ENCODE results near the gene FPR3. TPM values are rescaled to one million over a fixed set of nuclear protein-coding genes. Genes with fewer than 3 reads are reported as not detected.

FPR3 gene
- total and polyA plus RNA-seq, 2 donors (not counting 3 experiments of a cell fraction or from before 2014, with no cell fraction given) = not detected

DNA sequence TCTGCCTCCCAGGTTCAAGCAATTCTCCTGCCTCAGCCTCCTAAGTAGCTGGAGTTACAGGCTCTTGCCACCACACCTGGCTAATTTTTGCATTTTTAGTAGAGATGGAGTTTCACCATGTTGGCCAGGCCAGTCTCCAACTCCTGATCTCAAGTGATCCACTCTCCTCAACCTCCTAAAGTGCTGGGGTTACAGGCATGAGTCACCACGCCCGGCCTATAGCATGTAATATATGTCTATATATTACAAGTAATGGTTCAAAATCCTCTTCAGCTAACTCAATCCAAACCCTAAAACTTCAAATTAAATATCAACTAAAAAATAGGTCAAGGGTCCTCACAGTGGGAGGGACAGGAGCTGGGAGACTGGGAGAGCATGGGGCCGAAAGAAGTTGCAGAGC lies 28.0 kb downstream of the FPR3 start:
- dilution Hi-C loops (cut with MboI; ENCODE audit: extremely low pct_ligation_motif_present, low sequenced_read_pairs) = no loop called here
- no TSS peak for BruUV-seq (replicated peaks)
- H3K4me2 ChIP-seq (ENCODE audit: insufficient read depth, low read length) = no peak overlapping the region
- H3K9ac ChIP-seq (replicated peaks; ENCODE audit: extremely low read depth, insufficient read depth, low read length) = no peak overlapping the region
- no peak overlapping the region for H2AFZ ChIP-seq (ENCODE audit: low read depth, low read length)
- POLR2A ChIA-PET = no interaction called here
- H3K27me3 ChIP-seq (ENCODE audit: control insufficient read depth in 2 of 2, insufficient read depth in 2 of 2, low read length in 2 of 2) = no peaks in the 10 kb centered on the region
- no peak for TF ChIP-seq GATA2 (IDR thresholded peaks at IDR 0.05; ENCODE audit: insufficient read depth, insufficient read length, low read depth, low read length)
- no peak for TF ChIP-seq POLR2AphosphoS5 (IDR thresholded peaks at IDR 0.05; ENCODE audit: insufficient read depth, low read depth, low read length)
- TF ChIP-seq JUN (IDR thresholded peaks at IDR 0.05; ENCODE audit: borderline replicate concordance, insufficient read depth, insufficient read length, low read depth) = no peak
- TF ChIP-seq EZH2 (IDR thresholded peaks at IDR 0.05; ENCODE audit: borderline replicate concordance, low read depth, low read length, severe bottlenecking) = no peak
- no peak for TF ChIP-seq POLR2A (IDR thresholded peaks at IDR 0.05; ENCODE audit: low read depth, low read length)
- TF ChIP-seq, protein P1, sequence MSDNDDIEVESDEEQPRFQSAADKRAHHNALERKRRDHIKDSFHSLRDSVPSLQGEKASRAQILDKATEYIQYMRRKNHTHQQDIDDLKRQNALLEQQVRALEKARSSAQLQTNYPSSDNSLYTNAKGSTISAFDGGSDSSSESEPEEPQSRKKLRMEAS (IDR thresholded peaks at IDR 0.05; ENCODE audit: insufficient read depth, insufficient read length) = no peak
- TF ChIP-seq, protein P2, sequence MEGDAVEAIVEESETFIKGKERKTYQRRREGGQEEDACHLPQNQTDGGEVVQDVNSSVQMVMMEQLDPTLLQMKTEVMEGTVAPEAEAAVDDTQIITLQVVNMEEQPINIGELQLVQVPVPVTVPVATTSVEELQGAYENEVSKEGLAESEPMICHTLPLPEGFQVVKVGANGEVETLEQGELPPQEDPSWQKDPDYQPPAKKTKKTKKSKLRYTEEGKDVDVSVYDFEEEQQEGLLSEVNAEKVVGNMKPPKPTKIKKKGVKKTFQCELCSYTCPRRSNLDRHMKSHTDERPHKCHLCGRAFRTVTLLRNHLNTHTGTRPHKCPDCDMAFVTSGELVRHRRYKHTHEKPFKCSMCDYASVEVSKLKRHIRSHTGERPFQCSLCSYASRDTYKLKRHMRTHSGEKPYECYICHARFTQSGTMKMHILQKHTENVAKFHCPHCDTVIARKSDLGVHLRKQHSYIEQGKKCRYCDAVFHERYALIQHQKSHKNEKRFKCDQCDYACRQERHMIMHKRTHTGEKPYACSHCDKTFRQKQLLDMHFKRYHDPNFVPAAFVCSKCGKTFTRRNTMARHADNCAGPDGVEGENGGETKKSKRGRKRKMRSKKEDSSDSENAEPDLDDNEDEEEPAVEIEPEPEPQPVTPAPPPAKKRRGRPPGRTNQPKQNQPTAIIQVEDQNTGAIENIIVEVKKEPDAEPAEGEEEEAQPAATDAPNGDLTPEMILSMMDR (IDR thresholded peaks at IDR 0.05; ENCODE audit: extremely low read depth in 1 of 2, insufficient read depth in 1 of 2, low read depth in 1 of 2, low read length in 2 of 2) = no peak
- no peak for TF ChIP-seq MYC (IDR thresholded peaks at IDR 0.05; ENCODE audit: low read depth, low read length)
- H3K27ac ChIP-seq (ENCODE audit: insufficient read depth, low read depth, low read length) = no peak overlapping the region
- no peak for FAIRE-seq
- H4K20me1 ChIP-seq (replicated peaks; ENCODE audit: control insufficient read depth, extremely low read depth, insufficient read depth, low read length) = no peaks in the 10 kb centered on the region
- no peaks in the 10 kb centered on the region for H3K79me2 ChIP-seq (ENCODE audit: control insufficient read depth, insufficient read depth, low read length)
- H3K4me1 ChIP-seq (ENCODE audit: control insufficient read depth, extremely low read depth, insufficient read depth, low read length) = no peaks in the 10 kb centered on the region
- H3K9me3 ChIP-seq (replicated peaks; ENCODE audit: control insufficient read depth, insufficient read depth, low read length) = peaks cover 2% of the 10 kb centered on the region
- H3K9me1 ChIP-seq (replicated peaks; ENCODE audit: control insufficient read depth, extremely low read depth, insufficient read depth, low read length) = no peaks in the 10 kb centered on the region
- H3K4me3 ChIP-seq (replicated peaks in 1 of 3; ENCODE audit: insufficient read depth in 1 of 3, low read depth in 1 of 3, low read length in 3 of 3) = no peak overlapping the region
- CTCF ChIA-PET = no interaction called here
- intact Hi-C loops (cut with micrococcal nuclease) = no loop called here
- H3K36me3 ChIP-seq (ENCODE audit: control insufficient read depth in 2 of 2, extremely low read depth in 1 of 2, insufficient read depth in 2 of 2, low read length in 2 of 2) = no peaks in the 10 kb centered on the region
- no peak for DNase-seq (ENCODE audit: low read depth, low spot score)

Data from endothelial cell of umbilical vein (primary cell).